Endothelial cell of umbilical vein (primary cell): Measurements from ENCODE around the gene ADAM33. TPM values are rescaled to one million over a fixed set of nuclear protein-coding genes. Genes with fewer than 3 reads are reported as not detected.

Experiments used
- BruUV-seq: library from RNA; stranded (reverse); fragments of 400-500 nt; replicated peaks from 2 replicates; lab custom pipeline; 2021; lab: Mats Ljungman, UMichigan
- CTCF ChIA-PET: fragments of 300-600, 350-600 bp; sonication (Branson Sonifier 250); formaldehyde crosslinking; loops from one replicate; lab custom pipeline; 2021; ENCODE audit warnings: antibody characterized with exemption, inconsistent platforms; lab: Charles Lee
- POLR2A ChIA-PET: fragments of 300-600, 350-600 bp; sonication (Branson Sonifier 250); formaldehyde crosslinking; loops from one replicate; lab custom pipeline; 2021; ENCODE audit warnings: antibody characterized with exemption, inconsistent platforms; lab: Charles Lee
- DNase-seq: peaks from one replicate; pipeline ENCODE4 v3.0.0-alpha.2; 2011; ENCODE audit warnings: low read depth, low spot score
- FAIRE-seq: peaks from 2 replicates; lab custom pipeline; 2011; peaks lifted over from hg19 to GRCh38; lab: Jason Lieb, UNC
- H2AFZ ChIP-seq: 2 replicates; pipeline ENCODE4 v1.6.0; 2012; ENCODE audit warnings: low read depth, low read length, control low read depth, inconsistent platforms
- H3K27ac ChIP-seq: 2 replicates; pipeline ENCODE4 v1.5.1; 2011; ENCODE audit warnings: low read depth, mild to moderate bottlenecking, control low read depth, low read length, moderate library complexity; ENCODE audit not compliant: insufficient read depth
- H3K27me3 ChIP-seq, 2 experiments: 2 replicates each; pipeline versions ENCODE4 v1.6.0 to v1.6.1; 2011; ENCODE audit warnings: low read length in 2 of 2, mixed read lengths in 1 of 2; ENCODE audit not compliant: control insufficient read depth in 2 of 2, insufficient read depth in 2 of 2
- H3K36me3 ChIP-seq, 2 experiments: 2 replicates in 1 of 2; 3 replicates in 1 of 2; pipeline ENCODE4 v1.5.1; 2011; ENCODE audit warnings: low read length in 2 of 2, mild to moderate bottlenecking in 1 of 2, moderate library complexity in 1 of 2; ENCODE audit not compliant: control insufficient read depth in 2 of 2, insufficient read depth in 2 of 2; ENCODE audit errors: extremely low read depth in 1 of 2
- H3K4me1 ChIP-seq: 3 replicates; pipeline ENCODE4 v1.5.1; 2011; ENCODE audit warnings: mild to moderate bottlenecking, low read length; ENCODE audit not compliant: control insufficient read depth, insufficient read depth; ENCODE audit errors: extremely low read depth
- H3K4me2 ChIP-seq: 2 replicates; pipeline ENCODE4 v1.6.1; 2011; ENCODE audit warnings: low read length, control low read depth, mixed read lengths; ENCODE audit not compliant: insufficient read depth
- H3K4me3 ChIP-seq, 3 experiments: fragments of 200-600 bp in 1 of 3; sonication (generic), shearing (Covaris generic) in 1 of 3; replicated peaks in 1 of 3; 2 replicates each; pipeline ENCODE4 v1.5.1; 2011 to 2016; ENCODE audit warnings: control low read depth in 3 of 3, low read length in 3 of 3, mild to moderate bottlenecking in 2 of 3, inconsistent platforms in 1 of 3, low read depth in 1 of 3, moderate library complexity in 1 of 3; ENCODE audit not compliant: insufficient read depth in 1 of 3
- H3K79me2 ChIP-seq: 2 replicates; pipeline ENCODE4 v1.6.0; 2012; ENCODE audit warnings: low read length, inconsistent platforms; ENCODE audit not compliant: control insufficient read depth, insufficient read depth
- H3K9ac ChIP-seq: replicated peaks from 2 replicates; pipeline ENCODE3; 2011; ENCODE audit warnings: low read length, control low read depth; ENCODE audit not compliant: insufficient read depth; ENCODE audit errors: extremely low read depth
- H3K9me1 ChIP-seq: replicated peaks from 3 replicates; pipeline ENCODE4 v1.6.0; 2011; ENCODE audit warnings: mild to moderate bottlenecking, low read length; ENCODE audit not compliant: control insufficient read depth, insufficient read depth; ENCODE audit errors: extremely low read depth
- H3K9me3 ChIP-seq: replicated peaks from 2 replicates; pipeline ENCODE4 v1.5.1; 2012; ENCODE audit warnings: low read length, inconsistent platforms; ENCODE audit not compliant: control insufficient read depth, insufficient read depth
- H4K20me1 ChIP-seq: replicated peaks from 2 replicates; pipeline ENCODE3; 2011; ENCODE audit warnings: mild to moderate bottlenecking, low read length; ENCODE audit not compliant: control insufficient read depth, insufficient read depth; ENCODE audit errors: extremely low read depth
- EZH2 ChIP-seq: IDR thresholded peaks from 2 replicates; pipeline ENCODE4 v1.6.1; 2012; ENCODE audit warnings: borderline replicate concordance, low read depth, mild to moderate bottlenecking, moderate library complexity, low read length, inconsistent platforms; ENCODE audit not compliant: severe bottlenecking
- FOS ChIP-seq: IDR thresholded peaks from 2 replicates; pipeline ENCODE4 v1.6.1; 2011; ENCODE audit warnings: mild to moderate bottlenecking, low read length, moderate library complexity, borderline replicate concordance; ENCODE audit not compliant: insufficient read depth
- GATA2 ChIP-seq: IDR thresholded peaks from 2 replicates; pipeline ENCODE4 v1.7.0; 2011; ENCODE audit warnings: low read depth, mild to moderate bottlenecking, moderate library complexity, mixed read lengths, low read length; ENCODE audit not compliant: insufficient read length, insufficient read depth
- MYC ChIP-seq: IDR thresholded peaks from one replicate; pipeline ENCODE4 v1.6.1; 2011; ENCODE audit warnings: mild to moderate bottlenecking, low read depth, low read length
- POLR2A ChIP-seq: IDR thresholded peaks from 2 replicates; pipeline ENCODE4 v1.6.1; 2012; ENCODE audit warnings: low read depth, mild to moderate bottlenecking, control low read depth, low read length
- POLR2AphosphoS5 ChIP-seq: IDR thresholded peaks from 2 replicates; pipeline ENCODE4 v1.6.1; 2012; ENCODE audit warnings: low read depth, mild to moderate bottlenecking, control low read depth, low read length, moderate library complexity; ENCODE audit not compliant: insufficient read depth
- dilution Hi-C: fragments of 300-500 bp; cut with MboI; formaldehyde crosslinking; loops from one replicate; pipeline ENCODE4 v1.15.0; 2019; ENCODE audit warnings: low sequenced_read_pairs; ENCODE audit not compliant: extremely low pct_ligation_motif_present
- intact Hi-C: fragments of 100-400 bp; cut with micrococcal nuclease; formaldehyde crosslinking; loops from one replicate; pipeline ENCODE4 v1.10.0; 2022
- polyA plus RNA-seq, 4 experiments: library from polyadenylated mRNA; depleted of rRNA in 3 of 4; stranded (reverse) in 3 of 4; unstranded in 1 of 4; fragments of >200 nt; gene quantifications; 2 replicates each; pipeline versions ENCODE4 v1.2.1 to v1.2.3, GENCODE V29; 2011 to 2012; ENCODE audit warnings: missing spikeins in 1 of 4
- total RNA-seq: library from RNA; stranded (reverse); gene quantifications from 2 replicates; pipeline ENCODE4 v1.2.3, GENCODE V29; 2021
- TF ChIP-seq, protein P1 (sequence below): IDR thresholded peaks from 2 replicates; pipeline ENCODE4 v1.6.1; 2011; ENCODE audit not compliant: insufficient read depth, insufficient read length
- TF ChIP-seq, protein P2 (sequence below), 2 donors: IDR thresholded peaks; 1 replicate in 1 of 2; 2 replicates in 1 of 2; pipeline ENCODE4 v1.5.1; 2011; ENCODE audit warnings: low read length in 2 of 2, mild to moderate bottlenecking in 2 of 2, moderate library complexity in 2 of 2, control low read depth in 1 of 2, inconsistent platforms in 1 of 2, low read depth in 1 of 2; ENCODE audit not compliant: insufficient read depth in 1 of 2; ENCODE audit errors: extremely low read depth in 1 of 2

Gene ADAM33
- total and polyA plus RNA-seq, 2 donors (not counting 3 experiments of a cell fraction or from before 2014, with no cell fraction given), result 0.06 to 0.18 TPM

DNA sequence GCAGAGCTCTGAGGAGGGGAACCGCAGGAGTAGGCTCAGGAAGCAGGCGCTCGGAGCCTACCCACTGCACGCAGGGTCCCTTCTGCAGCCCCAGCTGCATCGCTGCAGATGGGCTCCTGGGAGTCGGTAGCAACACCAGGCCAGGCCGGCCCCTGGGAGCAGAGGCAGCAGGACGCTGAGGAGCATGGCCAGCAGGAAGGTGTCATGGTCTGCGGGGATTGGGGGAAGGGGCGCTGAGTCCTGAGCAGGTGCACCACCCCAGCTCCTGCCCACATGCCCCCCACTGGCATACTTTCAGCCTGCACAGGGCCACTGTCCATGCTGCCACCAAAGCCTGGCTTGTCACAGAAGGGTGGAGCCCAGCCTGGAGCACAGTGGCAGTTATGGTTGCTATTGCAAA, 10.9 kb downstream of the ADAM33 start:
- intact Hi-C loops (no loop called here), dilution Hi-C loops (no loop called here)
- no peak overlapping the region for H3K4me3 ChIP-seq
- no peaks in the 10 kb centered on the region for H3K9me1 ChIP-seq
- H3K9me3 ChIP-seq, result no peaks in the 10 kb centered on the region
- ChIA-PET POLR2A (no interaction called here), CTCF (interaction anchor here (1.2 to 2.4 kb wide), 3 partner anchors 26 to 107 kb away, joined by 3 to 13 read pairs (median 5); no protein-coding TSS in a partner anchor)
- H4K20me1 ChIP-seq, result no peaks in the 10 kb centered on the region
- no peak overlapping the region for H2AFZ ChIP-seq
- no peak overlapping the region for H3K27ac ChIP-seq
- TF ChIP-seq GATA2 (no peak), EZH2 (no peak), POLR2AphosphoS5 (no peak), MYC (no peak), POLR2A (no peak), FOS (no peak)
- TF ChIP-seq, protein P1, sequence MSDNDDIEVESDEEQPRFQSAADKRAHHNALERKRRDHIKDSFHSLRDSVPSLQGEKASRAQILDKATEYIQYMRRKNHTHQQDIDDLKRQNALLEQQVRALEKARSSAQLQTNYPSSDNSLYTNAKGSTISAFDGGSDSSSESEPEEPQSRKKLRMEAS, result no peak
- TF ChIP-seq, protein P2, sequence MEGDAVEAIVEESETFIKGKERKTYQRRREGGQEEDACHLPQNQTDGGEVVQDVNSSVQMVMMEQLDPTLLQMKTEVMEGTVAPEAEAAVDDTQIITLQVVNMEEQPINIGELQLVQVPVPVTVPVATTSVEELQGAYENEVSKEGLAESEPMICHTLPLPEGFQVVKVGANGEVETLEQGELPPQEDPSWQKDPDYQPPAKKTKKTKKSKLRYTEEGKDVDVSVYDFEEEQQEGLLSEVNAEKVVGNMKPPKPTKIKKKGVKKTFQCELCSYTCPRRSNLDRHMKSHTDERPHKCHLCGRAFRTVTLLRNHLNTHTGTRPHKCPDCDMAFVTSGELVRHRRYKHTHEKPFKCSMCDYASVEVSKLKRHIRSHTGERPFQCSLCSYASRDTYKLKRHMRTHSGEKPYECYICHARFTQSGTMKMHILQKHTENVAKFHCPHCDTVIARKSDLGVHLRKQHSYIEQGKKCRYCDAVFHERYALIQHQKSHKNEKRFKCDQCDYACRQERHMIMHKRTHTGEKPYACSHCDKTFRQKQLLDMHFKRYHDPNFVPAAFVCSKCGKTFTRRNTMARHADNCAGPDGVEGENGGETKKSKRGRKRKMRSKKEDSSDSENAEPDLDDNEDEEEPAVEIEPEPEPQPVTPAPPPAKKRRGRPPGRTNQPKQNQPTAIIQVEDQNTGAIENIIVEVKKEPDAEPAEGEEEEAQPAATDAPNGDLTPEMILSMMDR (IDR thresholded peaks at IDR 0.05; ENCODE audit: extremely low read depth in 1 of 2, insufficient read depth in 1 of 2, low read depth in 1 of 2, low read length in 2 of 2), result no peak
- H3K9ac ChIP-seq, result no peak overlapping the region
- H3K79me2 ChIP-seq, result no peaks in the 10 kb centered on the region
- H3K27me3 ChIP-seq, result peaks cover 29 to 36% of the 10 kb centered on the region in 2 experiments
- no peak for FAIRE-seq
- no TSS peak for BruUV-seq
- H3K36me3 ChIP-seq, result no peaks in the 10 kb centered on the region
- no peak overlapping the region for H3K4me2 ChIP-seq
- no peak for DNase-seq
- H3K4me1 ChIP-seq, result no peaks in the 10 kb centered on the region
